ENCODE results near the gene RFLNA. TPM values are rescaled to one million over a fixed set of nuclear protein-coding genes. Genes with fewer than 3 reads are reported as not detected.

RFLNA gene
- total and polyA plus RNA-seq, 9 donors: 0.72 to 8.7 (median 3.3) TPM

DNA sequence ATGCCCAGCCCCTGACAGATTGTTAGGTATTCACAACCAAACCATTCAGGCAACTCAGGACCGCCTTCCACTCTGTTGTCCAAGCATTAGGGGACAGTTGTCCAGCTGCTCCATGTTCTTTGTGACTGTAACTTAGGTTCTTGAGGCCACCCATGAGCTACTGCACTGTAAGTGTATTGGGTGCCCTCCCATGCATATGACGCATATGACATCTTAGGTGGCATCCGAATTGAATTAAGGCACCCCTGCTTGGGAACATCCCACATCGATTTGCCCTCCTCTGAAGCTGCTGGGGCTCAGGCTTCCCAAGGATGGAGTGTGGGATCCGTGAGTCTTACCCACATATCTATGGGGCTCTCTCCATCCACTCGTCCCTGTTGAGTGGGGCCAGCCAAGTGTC is 17.7 kb downstream of the RFLNA start:
- H3K4me1 ChIP-seq (ENCODE audit: insufficient read depth): no peaks in the 10 kb centered on the region
- WGBS, 3 donors: 75 to 79% (median 75%) methylated on average over 6 of the region's 6 CpGs
- no peak overlapping the region for H3K27ac ChIP-seq
- no peaks in the 10 kb centered on the region for H3K27me3 ChIP-seq
- no peak overlapping the region for H3K4me3 ChIP-seq
- H3K36me3 ChIP-seq: no peaks in the 10 kb centered on the region
- H3K9me3 ChIP-seq: no peaks in the 10 kb centered on the region
- no peak for TF ChIP-seq POLR2A (IDR thresholded peaks at IDR 0.05)
- TF ChIP-seq EP300 (IDR thresholded peaks at IDR 0.05): no peak
- TF ChIP-seq CTCF (IDR thresholded peaks at IDR 0.05): no peak
- DNase-seq: no peak
- intact Hi-C loops (cut with DNase I): loop anchor here in 1 of 4 donors (10.0 kb wide), 1 partner anchor 268 kb away; no protein-coding TSS in a partner anchor

GRCh38 chr12:124314207-124314606 is 19.3 kb downstream of the RFLNA start:
- no peak for TF ChIP-seq EP300 (IDR thresholded peaks at IDR 0.05)
- no peaks in the 10 kb centered on the region for H3K27me3 ChIP-seq
- 84 to 91% (median 89%) methylated on average over 26 to 30 of the region's 30 CpGs for WGBS, 3 donors
- H3K27ac ChIP-seq: no peak overlapping the region
- intact Hi-C loops (cut with DNase I): loop anchor here in 1 of 4 donors (10.0 kb wide), 1 partner anchor 269 kb away; no protein-coding TSS in a partner anchor
- H3K36me3 ChIP-seq: no peaks in the 10 kb centered on the region
- no peak overlapping the region for H3K4me3 ChIP-seq
- no peaks in the 10 kb centered on the region for H3K9me3 ChIP-seq
- no peaks in the 10 kb centered on the region for H3K4me1 ChIP-seq (ENCODE audit: insufficient read depth)
- no peak for DNase-seq

DNA sequence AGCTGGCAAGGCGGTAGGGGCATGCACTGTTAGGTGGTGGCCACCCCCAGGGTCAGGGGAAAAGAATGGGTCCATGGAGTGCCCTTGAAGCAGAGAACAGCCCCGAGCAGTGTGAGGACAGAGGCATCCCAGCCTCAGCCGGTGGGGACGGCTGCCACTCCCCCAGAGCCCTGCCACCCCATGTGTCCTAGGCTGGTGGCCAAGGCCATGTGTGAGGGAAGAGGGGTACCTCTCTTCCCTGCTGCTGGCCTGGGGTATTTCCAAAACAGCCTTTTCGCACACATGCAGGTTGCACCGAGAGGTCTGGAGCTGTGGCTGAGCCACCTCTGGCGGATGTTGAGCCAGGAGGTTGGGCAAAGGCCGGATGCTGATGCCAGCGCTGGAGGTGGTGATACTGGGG is 19.9 kb downstream of the RFLNA start:
- TF ChIP-seq EP300 (IDR thresholded peaks at IDR 0.05) (no peak), CTCF (IDR thresholded peaks at IDR 0.05) (no peak), POLR2A (IDR thresholded peaks at IDR 0.05) (no peak)
- H3K9me3 ChIP-seq: no peaks in the 10 kb centered on the region
- no peaks in the 10 kb centered on the region for H3K27me3 ChIP-seq
- no peak overlapping the region for H3K4me3 ChIP-seq
- intact Hi-C loops (cut with DNase I): loop anchor here in 2 of 4 donors (5.0 to 10.0 kb wide), 2 partner anchors 262 to 270 kb away; no protein-coding TSS in a partner anchor
- H3K36me3 ChIP-seq: no peaks in the 10 kb centered on the region
- no peak for DNase-seq
- H3K27ac ChIP-seq: no peak overlapping the region
- H3K4me1 ChIP-seq (ENCODE audit: insufficient read depth): no peaks in the 10 kb centered on the region
- WGBS, 3 donors: 69 to 83% (median 73%) methylated on average over 9 of the region's 9 CpGs

DNA sequence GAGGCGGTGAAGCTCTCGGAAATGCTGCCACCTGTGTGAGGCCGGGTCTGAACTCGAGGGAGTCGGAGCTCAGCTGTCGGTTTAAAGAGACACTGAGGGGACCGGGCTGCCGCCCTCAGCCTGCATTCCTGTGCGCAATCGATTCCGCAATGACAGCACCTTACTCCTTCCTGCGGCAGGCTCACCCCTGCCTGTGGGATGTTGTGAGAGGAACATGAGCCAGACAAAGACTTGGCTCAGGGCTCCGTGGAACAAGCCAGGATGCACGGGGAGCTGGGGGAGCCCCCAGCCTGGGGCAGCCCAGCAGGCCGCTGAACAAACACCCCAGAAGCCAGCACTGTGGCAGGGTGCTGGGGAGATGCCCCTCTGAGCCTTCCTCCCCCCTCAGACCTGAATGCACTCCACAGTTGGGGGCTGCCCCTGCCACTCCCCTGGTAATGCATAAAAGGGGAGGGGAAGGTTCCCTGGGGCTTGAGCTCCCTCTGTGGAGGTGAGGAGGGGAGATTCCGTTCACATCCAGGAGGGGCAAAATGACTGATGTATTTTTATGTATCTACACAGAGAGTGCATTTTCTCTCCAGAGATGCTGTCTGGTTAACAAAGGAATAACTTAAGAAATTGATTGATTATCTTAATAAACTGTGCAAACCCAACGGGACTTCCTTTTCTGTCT is 20.6 kb downstream of the RFLNA start:
- H3K27ac ChIP-seq: no peak overlapping the region
- no peaks in the 10 kb centered on the region for H3K27me3 ChIP-seq
- intact Hi-C loops (cut with DNase I): loop anchor here in 2 of 4 donors (5.0 to 10.0 kb wide), 2 partner anchors 263 to 271 kb away; no protein-coding TSS in a partner anchor
- H3K4me3 ChIP-seq: no peak overlapping the region
- no peaks in the 10 kb centered on the region for H3K4me1 ChIP-seq (ENCODE audit: insufficient read depth)
- DNase-seq: no peak
- H3K36me3 ChIP-seq: no peaks in the 10 kb centered on the region
- 62 to 71% (median 70%) methylated on average over 17 of the region's 17 CpGs for WGBS, 3 donors
- TF ChIP-seq CTCF (IDR thresholded peaks at IDR 0.05): no peak
- no peak for TF ChIP-seq POLR2A (IDR thresholded peaks at IDR 0.05)
- no peak for TF ChIP-seq EP300 (IDR thresholded peaks at IDR 0.05)
- H3K9me3 ChIP-seq: no peaks in the 10 kb centered on the region

DNA sequence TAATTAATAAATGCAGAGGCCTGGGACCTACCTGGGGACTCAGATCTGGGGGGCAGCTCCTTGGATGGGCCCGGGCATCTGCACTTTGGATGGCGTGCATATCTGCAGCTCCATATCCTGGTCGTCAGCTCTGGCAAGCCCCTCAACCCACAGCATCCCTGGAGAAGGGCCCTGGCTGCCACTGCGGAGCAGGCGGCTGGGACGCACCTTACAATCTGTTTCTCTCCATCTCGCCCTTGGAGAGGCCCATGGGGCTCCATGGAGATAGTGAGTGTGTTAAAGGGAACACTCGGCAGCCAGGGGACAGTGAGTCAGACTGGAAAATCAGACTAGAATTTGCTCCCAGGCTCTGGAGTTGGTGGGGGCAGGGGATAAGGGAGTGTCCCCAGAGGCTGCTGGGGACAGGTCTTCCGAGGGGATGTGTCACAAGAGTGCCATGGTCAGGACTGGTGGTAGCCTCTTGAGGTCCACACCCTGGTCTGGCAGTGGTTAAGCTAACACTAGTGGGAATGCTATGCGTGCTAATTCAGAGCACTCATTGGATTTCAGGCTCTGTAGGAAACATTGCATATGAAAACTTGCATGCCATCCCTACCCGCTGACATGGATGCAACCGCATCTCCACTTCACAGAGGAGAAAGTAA is 21.5 kb downstream of the RFLNA start:
- Histone ChIP-seq H3K4me1 (ENCODE audit: insufficient read depth) (no peaks in the 10 kb centered on the region), H3K36me3 (no peaks in the 10 kb centered on the region), H3K27me3 (no peaks in the 10 kb centered on the region), H3K4me3 (no peak overlapping the region), H3K27ac (no peak overlapping the region), H3K9me3 (no peaks in the 10 kb centered on the region)
- intact Hi-C loops (cut with DNase I): loop anchor here in 2 of 4 donors (5.0 to 10.0 kb wide), 2 partner anchors 264 to 272 kb away; no protein-coding TSS in a partner anchor
- TF ChIP-seq EP300 (IDR thresholded peaks at IDR 0.05) (no peak), POLR2A (IDR thresholded peaks at IDR 0.05) (no peak), CTCF (IDR thresholded peaks at IDR 0.05) (no peak)
- DNase-seq: no peak
- WGBS, 3 donors: 84 to 87% (median 84%) methylated on average over 12 of the region's 12 CpGs
